ENCODE data around the gene KPNA1. TPM values are rescaled to one million over a fixed set of nuclear protein-coding genes. Genes with fewer than 3 reads are reported as not detected.

KPNA1 gene
- total and polyA plus RNA-seq, 2 experiments from 2014 or later, result 34.0 to 62.6 TPM

DNA sequence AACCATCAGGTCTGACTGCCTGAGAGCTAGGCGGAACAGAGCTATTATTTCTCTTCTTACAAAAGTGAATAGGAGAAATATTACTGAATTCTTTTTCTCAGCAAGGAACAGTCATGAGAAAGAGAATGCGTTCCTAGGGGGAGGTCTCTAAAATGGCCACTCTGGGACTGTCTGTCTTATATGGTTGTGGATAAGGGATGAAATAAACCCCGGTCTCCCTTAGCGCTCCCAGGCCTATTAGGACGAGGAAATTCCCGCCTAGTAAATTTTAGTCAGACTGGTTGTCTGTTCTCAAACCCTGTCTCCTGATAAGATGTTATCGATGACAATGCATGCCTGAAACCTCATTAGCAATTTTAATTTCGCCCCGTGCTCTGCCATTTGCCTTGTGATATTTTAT, 78.8 kb downstream of the KPNA1 start:
- Histone ChIP-seq H3K9ac (no peak overlapping the region), H3K4me2 (ENCODE audit: unreplicated experiment) (no peak overlapping the region), H4K20me1 (ENCODE audit: insufficient read depth) (no peaks in the 10 kb centered on the region), H3K27ac (no peak overlapping the region), H3K36me3 (ENCODE audit: low read depth) (peaks cover 81% of the 10 kb centered on the region), H3K4me3 (no peak overlapping the region), H3K9me3 (ENCODE audit: low read depth) (no peaks in the 10 kb centered on the region), H3K27me3 (replicated peaks; ENCODE audit: insufficient read depth) (no peaks in the 10 kb centered on the region), H3K9me2 (ENCODE audit: insufficient read depth) (no peaks in the 10 kb centered on the region), H3K4me1 (ENCODE audit: insufficient read depth) (no peaks in the 10 kb centered on the region), H2AFZ (no peak overlapping the region), H3K79me2 (ENCODE audit: insufficient read depth) (peaks cover 26% of the 10 kb centered on the region), H3F3A (ENCODE audit: insufficient read depth) (0 out of 2 replicates have a peak, but pooled peaks cover 9% of the 10 kb centered on the region)
- in situ Hi-C loops (cut with MboI), result no loop called here
- 96 to 98% methylated on average over 9 of the region's 9 CpGs for WGBS, 2 experiments (ENCODE audit: low coverage in 1 of 2, low lambda C conversion rate in 2 of 2, missing lambda C conversion rate in 2 of 2)
- TF ChIP-seq EZH2phosphoT487 (IDR thresholded peaks at IDR 0.05; ENCODE audit: insufficient read depth, low read depth), result no peak
- no peak for TF ChIP-seq EZH2 (IDR thresholded peaks at IDR 0.05; ENCODE audit: insufficient read depth, poor library complexity, severe bottlenecking)
- DNase-seq, result no peak

- Histone ChIP-seq H4K20me1 (ENCODE audit: insufficient read depth) (no peaks in the 10 kb centered on the region), H3K9me2 (ENCODE audit: insufficient read depth) (no peaks in the 10 kb centered on the region), H3K36me3 (ENCODE audit: low read depth) (peaks cover 62% of the 10 kb centered on the region), H3F3A (ENCODE audit: insufficient read depth) (peaks cover 44% of the 10 kb centered on the region), H3K9ac (no peak overlapping the region), H3K4me3 (no peak overlapping the region), H3K27me3 (replicated peaks; ENCODE audit: insufficient read depth) (no peaks in the 10 kb centered on the region), H3K4me1 (ENCODE audit: insufficient read depth) (0 out of 2 replicates have a peak, but pooled peaks cover 7% of the 10 kb centered on the region), H3K79me2 (ENCODE audit: insufficient read depth) (peaks cover 3% of the 10 kb centered on the region; the same call in 1 of the 2 replicates), H3K27ac (no peak overlapping the region), H3K9me3 (ENCODE audit: low read depth) (no peaks in the 10 kb centered on the region), H3K4me2 (ENCODE audit: unreplicated experiment) (no peak overlapping the region), H2AFZ (no peak overlapping the region)
- TF ChIP-seq EZH2 (IDR thresholded peaks at IDR 0.05; ENCODE audit: insufficient read depth, poor library complexity, severe bottlenecking), result no peak
- in situ Hi-C loops (cut with MboI), result no loop called here
- 99 to 100% methylated on average over 2 of the region's 2 CpGs for WGBS, 2 experiments (ENCODE audit: low coverage in 1 of 2, low lambda C conversion rate in 2 of 2, missing lambda C conversion rate in 2 of 2)
- no peak for DNase-seq
Measured at GRCh38 chr3:122430371-122430770, 84.4 kb downstream of the KPNA1 start.

DNA sequence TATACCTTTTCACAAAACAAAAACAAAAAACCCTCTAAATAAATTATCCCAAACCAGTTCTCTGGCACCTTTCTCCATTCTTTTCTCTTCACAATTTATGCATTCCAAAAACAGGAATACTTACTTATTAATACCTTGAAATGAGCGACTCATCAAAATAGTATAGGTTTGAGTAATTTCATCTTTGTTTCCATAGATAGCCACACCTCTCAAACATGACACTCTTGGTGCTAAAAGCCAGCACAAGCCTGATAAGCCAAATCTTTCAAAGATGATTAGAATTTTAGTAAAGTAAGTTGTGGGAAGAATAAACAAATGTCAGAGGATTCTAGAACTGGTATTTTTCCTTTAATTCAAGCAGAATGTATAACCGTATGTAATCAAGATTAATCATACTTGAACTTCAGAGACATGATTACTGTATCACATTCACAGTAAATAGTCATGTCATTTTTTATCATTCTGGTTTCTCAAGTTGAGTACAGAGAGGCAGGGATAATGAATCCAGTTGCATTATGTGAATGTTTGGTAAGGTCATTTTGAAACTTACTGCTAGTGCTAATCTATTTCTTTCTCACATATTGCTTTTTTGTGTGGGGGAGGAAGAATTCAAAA, 86.8 kb downstream of the KPNA1 start:
- Histone ChIP-seq H3K4me3 (no peak overlapping the region), H3K4me1 (ENCODE audit: insufficient read depth) (0 out of 2 replicates have a peak, but pooled peaks cover 7% of the 10 kb centered on the region), H3K27me3 (replicated peaks; ENCODE audit: insufficient read depth) (no peaks in the 10 kb centered on the region), H3K9me3 (ENCODE audit: low read depth) (no peaks in the 10 kb centered on the region), H3F3A (ENCODE audit: insufficient read depth) (peaks cover 65% of the 10 kb centered on the region), H3K36me3 (ENCODE audit: low read depth) (peaks cover 67% of the 10 kb centered on the region), H3K27ac (peak overlapping the region; percentile 23), H3K9ac (no peak overlapping the region), H2AFZ (no peak overlapping the region), H3K9me2 (ENCODE audit: insufficient read depth) (no peaks in the 10 kb centered on the region), H3K79me2 (ENCODE audit: insufficient read depth) (peaks cover 26% of the 10 kb centered on the region), H3K4me2 (ENCODE audit: unreplicated experiment) (no peak overlapping the region), H4K20me1 (ENCODE audit: insufficient read depth) (no peaks in the 10 kb centered on the region)
- in situ Hi-C loops (cut with MboI), result no loop called here
- WGBS, 2 experiments (ENCODE audit: low coverage in 1 of 2, low lambda C conversion rate in 2 of 2, missing lambda C conversion rate in 2 of 2), result 89 to 94% methylated on average over 2 of the region's 2 CpGs
- DNase-seq, result peak; percentile 48
- no peak for TF ChIP-seq EZH2phosphoT487 (IDR thresholded peaks at IDR 0.05; ENCODE audit: insufficient read depth, low read depth)

GRCh38 chr3:122421836-122422235, 92.9 kb downstream of the KPNA1 start:
- no peak for DNase-seq
- peaks cover 59% of the 10 kb centered on the region for H3F3A ChIP-seq (ENCODE audit: insufficient read depth)
- no peaks in the 10 kb centered on the region for H3K9me3 ChIP-seq (ENCODE audit: low read depth)
- H3K36me3 ChIP-seq (ENCODE audit: low read depth), result peaks cover 40% of the 10 kb centered on the region
- no peak overlapping the region for H3K4me2 ChIP-seq (ENCODE audit: unreplicated experiment)
- H3K9me2 ChIP-seq (ENCODE audit: insufficient read depth), result no peaks in the 10 kb centered on the region
- H2AFZ ChIP-seq, result no peak overlapping the region
- H4K20me1 ChIP-seq (ENCODE audit: insufficient read depth), result no peaks in the 10 kb centered on the region
- WGBS, 2 experiments (ENCODE audit: low coverage in 1 of 2, low lambda C conversion rate in 2 of 2, missing lambda C conversion rate in 2 of 2), result 75 to 79% methylated on average over 2 of the region's 2 CpGs
- H3K9ac ChIP-seq, result no peak overlapping the region
- TF ChIP-seq EZH2 (IDR thresholded peaks at IDR 0.05; ENCODE audit: insufficient read depth, poor library complexity, severe bottlenecking), result no peak
- TF ChIP-seq EZH2phosphoT487 (IDR thresholded peaks at IDR 0.05; ENCODE audit: insufficient read depth, low read depth), result no peak
- no peaks in the 10 kb centered on the region for H3K4me1 ChIP-seq (ENCODE audit: insufficient read depth)
- H3K4me3 ChIP-seq, result no peak overlapping the region
- peaks cover 77% of the 10 kb centered on the region for H3K79me2 ChIP-seq (ENCODE audit: insufficient read depth)
- no peaks in the 10 kb centered on the region for H3K27me3 ChIP-seq (replicated peaks; ENCODE audit: insufficient read depth)
- H3K27ac ChIP-seq, result no peak overlapping the region
- in situ Hi-C loops (cut with MboI), result no loop called here

Data from GM23248 (cell line).